Measurements from ENCODE around the gene SEM1. TPM values are rescaled to one million over a fixed set of nuclear protein-coding genes. Genes with fewer than 3 reads are reported as not detected.

The SEM1 gene
- total RNA-seq, 1 experiment from 2014 or later: 79.9 TPM

DNA sequence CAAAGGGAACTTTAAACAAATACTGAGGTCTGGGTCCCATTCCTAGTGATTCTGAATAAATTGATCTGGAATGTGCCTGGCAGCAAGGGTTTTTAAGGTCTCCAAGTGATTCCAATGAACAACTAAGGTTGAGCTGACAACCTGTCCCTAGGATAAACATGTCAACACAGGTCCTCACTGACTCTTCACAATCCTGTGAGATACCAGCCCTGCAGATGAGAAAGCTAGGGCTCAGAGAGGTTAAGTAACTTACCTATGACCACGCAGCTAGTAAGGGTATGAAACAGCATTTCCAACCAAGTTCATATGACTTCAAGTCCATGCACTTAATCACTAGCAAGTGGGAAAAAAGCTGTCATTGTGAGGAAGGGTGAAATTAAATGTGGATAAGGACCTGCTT, 44.0 kb downstream of the SEM1 start:
- H3K27ac Mint-ChIP-seq: no peak overlapping the region
- WGBS (ENCODE audit: extremely low coverage, insufficient read length, low lambda C conversion rate): no CpG with 5 or more reads among the region's 1 CpG
- H3K79me1 ChIP-seq (ENCODE audit: insufficient read depth, low read depth, low read length, poor library complexity, severe bottlenecking): no peaks in the 10 kb centered on the region
- no peak overlapping the region for H3K56ac ChIP-seq (ENCODE audit: insufficient read length, low read depth, low read length)
- no peak overlapping the region for H3K14ac ChIP-seq (ENCODE audit: insufficient read depth, low read length)
- no peak overlapping the region for H2AK5ac ChIP-seq (ENCODE audit: insufficient read length, low read length)
- H2AFZ ChIP-seq (ENCODE audit: low read length): no peak overlapping the region
- H4K5ac ChIP-seq (ENCODE audit: insufficient read length, low read depth, low read length): no peak overlapping the region
- H3K23ac ChIP-seq (ENCODE audit: insufficient read length, low read depth, low read length): no peak overlapping the region
- H3K18ac ChIP-seq (ENCODE audit: insufficient read length, low read depth, low read length): no peak overlapping the region
- DNase-seq: no peak
- H4K8ac ChIP-seq (replicated peaks; ENCODE audit: insufficient read length, low read depth, low read length): no peak overlapping the region
- H2BK15ac ChIP-seq (ENCODE audit: low read depth, low read length): no peak overlapping the region
- no peaks in the 10 kb centered on the region for H3K27me3 Mint-ChIP-seq (ENCODE audit: low read depth)
- no peak overlapping the region for H2BK20ac ChIP-seq (ENCODE audit: low read depth, low read length, poor library complexity, severe bottlenecking)
- no peaks in the 10 kb centered on the region for H3K36me3 Mint-ChIP-seq (ENCODE audit: insufficient read depth in 1 of 3, low read depth in 3 of 3)
- no peaks in the 10 kb centered on the region for H3K4me1 Mint-ChIP-seq
- no peak overlapping the region for H3K4ac ChIP-seq (ENCODE audit: low read depth, low read length)
- no peak overlapping the region for H2BK12ac ChIP-seq (ENCODE audit: insufficient read length, low read depth, low read length)
- no peak overlapping the region for H3K27ac ChIP-seq (ENCODE audit: insufficient read length, low read depth, low read length)
- H3K9ac ChIP-seq (ENCODE audit: extremely low read depth, insufficient read length, low read length): no peak overlapping the region
- no peaks in the 10 kb centered on the region; a peak in 1 of 5 replicates for H3K9me3 Mint-ChIP-seq
- H2BK5ac ChIP-seq (ENCODE audit: insufficient read length, low read length): no peak overlapping the region
- H3T11ph ChIP-seq (ENCODE audit: low read length): no peak overlapping the region
- no peak overlapping the region for H2BK120ac ChIP-seq (ENCODE audit: low read depth, low read length, poor library complexity, severe bottlenecking)
- TF ChIP-seq CTCF (conservative IDR thresholded peaks at IDR 0.05): no peak
- no peak overlapping the region for H3K4me2 ChIP-seq (ENCODE audit: insufficient read depth, insufficient read length, low read length)
- no peaks in the 10 kb centered on the region for H4K20me1 ChIP-seq (ENCODE audit: control insufficient read depth, insufficient read depth, insufficient read length)
- no peaks in the 10 kb centered on the region for H3K23me2 ChIP-seq (ENCODE audit: insufficient read length, low read depth, low read length, poor library complexity, severe bottlenecking)
- H4K91ac ChIP-seq (ENCODE audit: insufficient read length, low read depth, low read length): no peak overlapping the region
- H3K27me3 ChIP-seq (ENCODE audit: insufficient read depth, low read length): no peaks in the 10 kb centered on the region
- H3K9me3 ChIP-seq (ENCODE audit: control insufficient read depth, low read depth, low read length): no peaks in the 10 kb centered on the region
- no peaks in the 10 kb centered on the region for H3K79me2 ChIP-seq (ENCODE audit: insufficient read depth, low read length)
- H3K4me3 Mint-ChIP-seq: no peak overlapping the region
- no peaks in the 10 kb centered on the region for H3K4me1 ChIP-seq (ENCODE audit: insufficient read depth, low read length)

Measured in H9 (cell line).